NCI-H510A (cell line): ENCODE results near the gene SF3A2.

Experiments used
- DNase-seq: peaks from one replicate; lab custom pipeline; 2025; lab: John Stamatoyannopoulos, UW

SF3A2 gene

DNA sequence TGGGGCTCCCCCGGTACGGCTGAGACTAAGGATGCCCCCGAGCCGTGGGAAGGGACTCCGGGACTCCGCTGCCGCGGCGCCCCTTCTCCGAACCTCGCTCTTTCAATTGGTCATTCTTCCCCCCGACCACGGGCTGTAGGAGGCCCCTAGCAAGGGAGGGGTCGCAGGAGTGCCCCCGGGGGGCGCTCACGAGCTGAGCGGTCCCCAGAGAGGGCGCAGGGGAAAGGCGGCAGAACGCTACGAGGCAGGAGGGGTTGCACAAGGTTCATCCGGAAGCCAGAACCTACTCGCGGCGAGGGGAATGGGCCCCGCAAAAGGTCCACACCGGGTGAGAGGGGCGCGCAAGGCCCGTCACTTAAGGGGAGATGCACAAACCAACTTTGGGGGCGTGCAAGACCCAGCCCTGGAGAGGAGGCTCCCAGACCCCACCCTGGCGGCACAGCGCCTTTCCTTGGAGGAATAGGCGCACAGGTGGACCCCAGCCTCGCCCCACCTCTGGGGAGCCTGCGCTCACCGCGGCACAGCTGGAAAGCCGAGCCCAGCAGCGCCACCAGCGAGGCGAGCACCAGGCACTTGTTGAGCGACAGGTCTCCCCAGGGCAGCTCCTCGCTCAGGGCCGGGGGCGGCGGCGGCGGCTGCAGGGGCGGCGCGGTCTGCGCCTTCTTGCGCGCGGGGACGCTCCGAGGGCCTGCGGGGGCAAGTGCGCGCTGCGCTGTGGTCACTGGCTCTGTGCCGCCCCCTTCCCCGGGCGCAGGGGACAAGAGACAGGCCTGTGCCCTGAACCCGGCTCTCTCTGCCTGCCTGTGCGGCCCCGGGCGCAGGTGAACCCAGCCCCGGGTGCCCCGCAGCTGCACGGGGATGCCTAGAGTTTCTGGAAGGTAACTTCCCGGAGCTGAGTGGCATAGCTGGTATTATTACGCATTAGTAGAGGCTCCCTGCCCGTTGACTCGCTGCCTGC is 16.8 kb downstream of the SF3A2 start:
- no peak for DNase-seq

DNA sequence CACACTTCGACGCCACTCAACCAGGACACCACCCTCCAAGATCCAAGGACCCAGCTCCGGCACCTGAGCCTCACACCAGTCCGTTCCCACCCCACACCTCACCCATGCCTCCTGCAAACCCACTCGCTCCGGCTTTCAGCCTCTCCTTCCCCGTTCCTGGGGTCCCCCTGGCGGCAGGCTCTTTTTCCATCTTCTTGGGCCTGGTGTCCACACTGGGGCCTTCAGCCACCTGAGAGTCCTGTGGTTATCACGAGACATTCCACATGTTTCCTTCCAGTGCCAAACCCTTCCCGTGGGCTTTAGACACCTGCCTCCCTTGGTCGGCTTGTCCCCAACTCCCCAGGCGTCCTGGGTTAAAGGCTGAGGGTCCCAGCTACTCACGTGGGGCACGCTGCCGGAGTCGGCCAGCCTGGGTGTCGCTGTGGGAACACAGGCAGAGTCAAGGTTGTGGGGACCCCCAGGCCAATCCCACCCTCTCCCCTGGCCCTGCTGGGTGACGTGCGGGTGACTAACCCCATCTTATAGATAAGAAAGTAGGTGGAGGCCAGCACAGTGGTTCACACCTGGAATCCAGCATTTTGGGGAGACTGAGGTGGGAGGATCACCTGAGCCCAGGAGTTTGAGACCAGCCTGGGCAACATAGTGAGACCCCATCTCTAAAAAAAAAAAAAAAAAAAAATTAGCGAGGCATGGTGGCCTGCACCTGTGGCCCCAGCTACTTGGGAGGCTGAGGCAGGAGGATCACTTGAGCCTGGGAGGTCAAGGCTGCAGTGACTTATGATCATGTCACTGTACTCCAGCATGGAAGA is 17.6 kb downstream of the SF3A2 start:
- DNase-seq: no peak

DNA sequence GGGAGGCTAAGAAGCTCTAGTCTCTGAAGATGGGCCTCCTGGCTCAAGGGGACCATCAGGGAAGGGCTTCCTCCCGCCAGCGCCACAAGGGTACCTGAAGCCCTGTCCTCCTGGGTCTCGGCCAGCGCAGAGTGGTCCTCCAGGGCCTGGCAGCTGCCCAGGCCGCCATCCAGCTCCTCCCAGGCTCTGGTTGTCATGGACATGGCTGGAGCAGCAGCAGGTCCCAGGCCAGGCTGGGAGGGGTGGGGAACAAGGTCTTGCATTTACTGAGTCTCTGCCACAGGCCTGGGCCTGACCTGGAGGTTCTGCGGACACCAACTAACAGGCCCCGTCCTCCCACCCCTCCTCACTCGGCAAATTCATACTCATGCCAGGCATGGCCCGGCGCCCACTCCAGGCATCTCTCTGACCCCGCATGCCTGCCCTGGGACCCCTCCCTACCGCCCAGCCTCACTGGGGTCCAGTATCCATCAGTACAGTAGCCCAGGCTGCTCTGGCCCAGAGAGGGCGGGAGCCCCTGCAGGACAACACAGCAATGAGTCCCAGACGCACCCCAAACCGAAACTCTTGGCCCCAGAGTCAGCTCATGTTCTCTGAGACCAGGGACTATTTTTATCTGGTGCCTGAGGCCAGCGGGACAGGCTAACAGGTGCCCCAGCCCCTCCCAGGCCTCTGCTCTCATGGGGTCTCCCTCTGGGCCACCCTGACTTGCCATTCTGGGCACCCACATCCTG is 18.7 kb downstream of the SF3A2 start:
- no peak for DNase-seq

DNA sequence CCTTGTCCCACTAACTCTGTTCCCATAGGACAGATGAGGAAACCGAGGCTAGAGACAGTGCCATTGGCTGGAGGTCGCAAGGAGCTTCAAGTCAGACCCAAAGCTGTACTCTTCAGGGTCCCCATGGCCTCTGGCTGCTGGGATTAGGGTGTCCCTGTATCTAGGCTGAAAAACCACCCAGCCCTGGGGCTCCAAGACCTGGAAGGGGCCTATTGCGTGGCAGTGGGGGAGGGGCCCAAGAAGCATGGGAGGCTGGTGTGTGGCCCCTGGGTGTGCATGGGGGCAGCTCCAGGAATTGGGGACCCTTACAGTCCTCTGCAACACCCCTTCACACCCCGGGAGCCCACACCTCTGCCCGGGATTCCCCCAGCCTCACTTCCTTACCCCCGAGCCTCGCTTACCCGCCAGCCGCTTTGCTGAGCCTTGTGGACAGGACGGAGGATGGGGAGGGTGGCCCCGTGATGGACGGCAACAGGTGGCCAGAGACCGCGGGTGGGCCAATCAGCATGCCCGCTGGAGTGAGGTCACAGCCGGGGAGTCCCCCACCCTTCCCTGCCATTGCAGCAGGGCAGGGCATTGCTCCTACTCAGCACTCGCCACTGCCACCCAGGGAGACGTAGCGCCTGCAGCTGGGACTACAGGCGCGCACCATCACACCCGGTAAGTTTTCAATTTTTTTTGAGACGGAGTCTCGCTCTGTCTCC is 19.5 kb downstream of the SF3A2 start, which contains the start of gene JSRP1:
JSRP1 (minus strand) TSS at position 436 of the 704 bp plus-strand sequence. CDS start 1,103 bp downstream, outside the sequence.
- DNase-seq: no peak

DNA sequence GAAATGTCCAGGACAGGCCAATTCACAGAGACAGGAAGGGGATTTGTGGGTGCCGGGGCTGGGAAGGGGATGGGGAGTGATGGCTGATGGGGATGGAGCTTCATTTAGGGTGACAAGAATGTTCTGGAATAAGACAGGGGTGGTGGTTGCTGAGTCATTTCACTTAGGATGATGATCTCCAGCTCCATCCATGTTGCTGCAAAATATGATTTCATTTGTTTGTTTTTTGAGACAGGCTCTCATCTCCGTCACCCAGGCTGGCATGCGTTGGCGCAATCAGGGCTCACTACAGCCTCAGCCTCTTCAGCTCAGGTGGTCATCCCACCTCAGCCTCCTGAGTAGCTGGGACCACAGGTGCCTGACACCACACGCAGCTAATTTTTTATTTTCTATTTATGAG is 22.7 kb downstream of the SF3A2 start:
- no peak for DNase-seq

DNA sequence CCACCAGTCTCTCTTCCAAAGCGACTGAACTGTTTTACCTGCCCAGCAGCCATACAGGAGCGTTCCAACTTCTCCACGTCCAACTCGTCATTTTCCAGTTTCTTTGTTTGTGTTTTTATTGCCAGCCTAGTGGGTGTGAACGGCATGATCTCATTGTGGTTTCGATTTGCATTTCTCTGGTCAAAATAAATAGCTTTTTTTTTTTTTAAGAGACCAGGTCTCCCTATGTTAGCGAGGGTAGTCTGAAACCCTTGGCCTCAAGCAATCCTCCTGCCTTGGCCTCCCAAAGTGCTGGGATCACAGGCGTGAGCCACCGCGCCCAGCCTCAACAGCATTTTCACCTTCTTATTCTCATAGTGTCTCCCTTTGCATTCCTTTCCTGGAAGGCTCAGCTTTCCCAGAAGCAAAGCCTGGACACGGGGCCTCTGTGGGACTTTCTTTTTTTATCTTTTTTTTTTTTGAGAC is 23.7 kb downstream of the SF3A2 start:
- no peak for DNase-seq

DNA sequence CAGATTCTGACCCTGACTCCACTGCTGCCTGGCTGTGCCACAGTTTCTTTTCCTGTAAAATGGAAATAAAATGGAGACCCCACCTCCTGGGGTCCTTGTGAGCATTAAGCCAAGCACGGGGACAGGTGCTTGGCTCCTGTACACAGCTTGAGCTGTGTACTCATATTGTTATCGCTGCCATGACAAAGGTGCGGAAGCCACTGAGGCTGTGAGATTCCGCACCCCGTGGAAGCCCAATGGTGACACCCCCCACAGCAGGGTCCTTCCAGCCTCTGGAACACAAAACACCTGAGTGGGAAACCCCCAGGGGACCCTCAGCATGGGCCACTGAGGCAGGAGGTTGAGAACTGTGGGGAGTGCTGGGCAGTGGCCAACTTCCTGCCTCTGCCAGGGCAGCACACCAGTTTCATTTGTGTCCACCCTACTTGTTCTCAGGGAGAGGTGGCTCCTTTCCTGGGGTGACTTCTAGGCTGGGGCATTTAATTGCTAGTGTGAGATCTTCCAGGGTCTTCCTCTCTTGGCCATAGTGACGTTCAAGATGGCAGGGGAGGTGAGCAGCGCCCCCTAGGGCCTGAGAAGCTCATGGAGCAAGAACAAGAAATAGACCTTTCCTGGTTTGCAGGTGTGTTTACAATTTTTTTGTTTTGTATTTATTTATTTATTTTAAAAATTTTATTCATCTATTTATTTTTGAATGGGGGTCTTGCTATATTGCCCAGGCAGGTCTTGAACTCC is 25.0 kb downstream of the SF3A2 start:
- no peak for DNase-seq

DNA sequence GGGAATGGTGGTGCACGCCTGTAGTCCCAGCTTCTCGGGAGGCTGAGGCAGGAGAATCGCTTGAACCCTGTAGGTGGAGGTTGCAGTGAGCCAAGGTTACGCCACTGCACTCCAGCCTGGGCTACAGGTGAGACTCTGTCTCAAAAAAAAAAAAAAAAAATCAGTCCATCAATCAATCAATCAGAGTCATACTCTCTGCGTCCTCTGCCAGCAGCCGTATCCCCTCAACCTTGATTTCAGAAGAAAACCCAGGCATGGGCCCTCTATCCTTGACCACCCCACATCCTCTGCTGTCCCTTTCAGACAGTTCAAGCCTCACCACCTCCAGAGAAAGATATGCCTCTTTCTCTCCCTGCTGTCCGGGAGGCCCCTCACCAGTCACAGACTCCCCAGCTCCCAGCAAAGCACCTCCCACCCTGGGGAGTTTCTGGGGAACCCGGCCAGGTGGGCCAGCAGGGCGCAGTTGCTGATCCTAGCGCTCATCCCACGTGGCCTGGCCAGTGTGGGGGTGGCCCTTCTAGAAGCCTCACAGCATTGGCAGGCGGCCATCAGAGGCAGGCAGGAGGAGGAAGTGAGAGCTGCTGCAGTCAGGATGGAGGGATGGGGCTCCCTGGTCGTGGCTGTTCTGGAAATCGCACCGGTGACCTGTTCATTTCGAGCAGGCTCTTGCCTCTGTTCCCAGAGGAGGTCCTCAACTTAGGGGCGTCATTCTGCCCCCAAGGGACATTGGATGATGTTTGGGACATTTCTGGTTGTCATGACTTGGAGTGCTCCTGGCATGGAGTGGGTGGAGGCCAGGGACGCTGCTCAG is 29.8 kb downstream of the SF3A2 start:
- no peak for DNase-seq

DNA sequence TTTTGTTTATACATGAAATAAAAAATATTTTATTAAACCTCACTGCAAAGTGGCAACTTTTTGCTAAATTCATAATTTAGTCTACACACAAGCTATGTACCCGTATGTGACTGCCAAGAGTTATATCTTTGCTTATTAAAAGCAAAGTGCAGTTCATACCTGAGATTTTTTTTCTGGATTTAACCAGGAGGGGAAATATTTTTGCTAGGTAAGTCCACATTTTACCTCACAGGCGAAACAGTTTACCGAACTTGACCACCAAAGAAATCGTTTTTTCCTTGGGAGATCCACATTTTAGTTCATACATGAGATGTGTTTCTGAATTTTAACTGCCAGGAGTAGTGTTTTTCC is 31.8 kb downstream of the SF3A2 start:
- DNase-seq: no peak

DNA sequence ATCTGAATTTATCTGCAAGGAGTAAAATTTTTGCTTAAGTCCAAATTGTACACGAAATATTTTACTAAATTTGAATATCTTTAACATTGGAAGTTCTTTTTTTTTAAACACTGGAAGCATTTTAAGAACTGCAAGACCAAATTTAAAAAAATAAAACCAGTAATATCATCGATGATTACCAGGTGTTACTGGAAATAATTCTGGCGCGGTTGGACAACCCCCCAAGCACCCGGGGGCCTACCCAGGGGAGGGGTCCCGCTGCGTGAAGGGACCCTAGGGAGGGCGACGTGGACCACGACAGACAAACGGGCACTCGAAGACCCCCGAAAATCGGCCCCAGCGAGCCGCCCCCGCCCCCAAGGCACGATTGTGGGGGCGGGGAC is 32.2 kb downstream of the SF3A2 start:
- no peak for DNase-seq

DNA sequence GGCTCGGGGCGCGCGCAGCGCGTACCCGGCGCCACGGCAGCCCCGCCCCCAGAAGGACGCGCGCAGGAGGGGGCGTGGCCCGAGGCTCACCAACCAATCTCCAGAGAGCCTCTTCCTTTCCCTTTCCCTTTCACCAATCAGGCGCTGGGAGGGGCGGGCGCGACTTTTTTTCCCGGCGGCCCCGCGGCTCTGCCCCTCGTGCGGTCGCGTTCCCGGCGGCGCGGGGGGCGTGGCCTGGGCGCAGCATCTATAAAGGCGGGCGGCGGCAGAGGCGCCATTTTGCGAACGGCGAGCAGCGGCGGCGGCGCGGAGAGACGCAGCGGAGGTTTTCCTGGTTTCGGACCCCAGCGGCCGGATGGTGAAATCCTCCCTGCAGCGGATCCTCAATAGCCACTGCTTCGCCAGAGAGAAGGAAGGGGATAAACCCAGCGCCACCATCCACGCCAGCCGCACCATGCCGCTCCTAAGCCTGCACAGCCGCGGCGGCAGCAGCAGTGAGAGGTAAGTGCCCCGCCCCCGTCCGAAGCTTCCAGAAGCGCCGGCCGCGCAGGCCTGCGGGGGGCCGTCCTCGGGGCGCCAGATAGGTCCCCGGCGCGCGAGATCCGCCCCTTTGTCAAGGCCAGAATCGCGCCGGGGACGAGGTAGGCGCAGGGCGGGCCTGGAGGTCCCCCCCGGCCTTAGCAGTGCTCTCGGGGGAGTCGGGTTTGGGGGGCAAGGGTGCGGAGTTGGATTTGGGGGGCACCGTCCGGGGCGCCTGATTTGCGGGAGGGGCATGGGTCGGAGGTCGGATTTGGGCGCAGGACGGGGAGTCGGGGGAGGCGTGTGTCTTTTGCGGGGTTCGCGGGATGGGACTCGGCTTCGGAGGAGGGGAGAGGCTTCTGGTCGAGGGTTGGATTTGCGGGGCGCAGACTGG is 32.9 kb downstream of the SF3A2 start:
- peak; percentile 70 for DNase-seq

DNA sequence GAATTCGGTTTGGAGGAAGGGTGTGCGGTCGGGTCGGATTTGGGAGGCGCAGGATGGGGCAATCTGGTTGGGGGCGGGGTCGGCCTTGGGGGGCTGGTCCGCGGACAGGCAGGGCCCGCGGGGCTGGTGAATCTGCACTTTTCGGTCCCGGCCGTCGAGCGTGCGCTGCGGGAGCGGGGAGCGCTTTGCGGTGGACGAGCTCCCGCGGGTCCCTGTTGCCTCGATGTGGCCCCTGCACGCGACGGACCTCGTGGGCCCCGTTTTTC is 33.5 kb downstream of the SF3A2 start:
- DNase-seq: no peak

DNA sequence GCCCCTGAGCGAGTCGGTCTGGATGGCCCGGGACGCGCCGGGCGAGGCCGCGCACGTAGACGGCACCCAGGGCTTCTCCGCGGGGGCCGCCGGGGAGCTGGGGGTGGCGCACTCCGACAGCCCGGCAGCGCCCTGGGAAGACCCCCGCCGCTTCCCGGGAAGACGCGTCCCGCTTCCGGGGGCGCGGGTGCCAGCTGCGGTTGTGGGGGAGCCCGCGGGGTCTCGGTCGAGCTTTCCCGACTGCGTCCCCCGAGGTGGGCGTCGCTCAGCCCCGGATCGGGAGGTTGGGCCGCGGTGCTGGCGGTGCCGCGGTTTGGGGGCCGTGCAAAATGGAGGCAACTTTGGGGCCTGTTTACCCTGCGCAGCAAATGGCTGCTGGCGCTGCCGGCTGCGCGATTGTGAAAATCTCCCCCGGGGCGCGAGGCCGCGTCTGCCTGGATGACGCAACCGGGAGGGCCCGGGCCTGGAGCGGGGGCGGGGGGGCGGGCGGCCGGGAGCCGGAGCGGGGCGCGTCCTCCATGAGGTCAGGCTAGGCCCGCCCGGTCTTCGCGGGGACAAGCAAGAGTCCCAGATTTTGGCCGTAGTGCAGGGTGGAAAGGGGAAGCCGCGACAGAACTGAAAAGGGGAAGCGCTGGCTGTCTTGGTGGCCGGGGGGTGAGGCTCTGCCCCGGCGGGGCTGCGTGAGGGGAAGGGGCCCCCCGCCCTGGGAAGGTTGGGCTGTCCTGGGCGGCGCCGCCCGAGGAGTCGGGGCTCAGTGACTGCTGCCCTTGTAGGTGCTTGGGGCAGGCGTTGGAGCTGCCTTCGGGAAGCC is 34.0 kb downstream of the SF3A2 start:
- no peak for DNase-seq

DNA sequence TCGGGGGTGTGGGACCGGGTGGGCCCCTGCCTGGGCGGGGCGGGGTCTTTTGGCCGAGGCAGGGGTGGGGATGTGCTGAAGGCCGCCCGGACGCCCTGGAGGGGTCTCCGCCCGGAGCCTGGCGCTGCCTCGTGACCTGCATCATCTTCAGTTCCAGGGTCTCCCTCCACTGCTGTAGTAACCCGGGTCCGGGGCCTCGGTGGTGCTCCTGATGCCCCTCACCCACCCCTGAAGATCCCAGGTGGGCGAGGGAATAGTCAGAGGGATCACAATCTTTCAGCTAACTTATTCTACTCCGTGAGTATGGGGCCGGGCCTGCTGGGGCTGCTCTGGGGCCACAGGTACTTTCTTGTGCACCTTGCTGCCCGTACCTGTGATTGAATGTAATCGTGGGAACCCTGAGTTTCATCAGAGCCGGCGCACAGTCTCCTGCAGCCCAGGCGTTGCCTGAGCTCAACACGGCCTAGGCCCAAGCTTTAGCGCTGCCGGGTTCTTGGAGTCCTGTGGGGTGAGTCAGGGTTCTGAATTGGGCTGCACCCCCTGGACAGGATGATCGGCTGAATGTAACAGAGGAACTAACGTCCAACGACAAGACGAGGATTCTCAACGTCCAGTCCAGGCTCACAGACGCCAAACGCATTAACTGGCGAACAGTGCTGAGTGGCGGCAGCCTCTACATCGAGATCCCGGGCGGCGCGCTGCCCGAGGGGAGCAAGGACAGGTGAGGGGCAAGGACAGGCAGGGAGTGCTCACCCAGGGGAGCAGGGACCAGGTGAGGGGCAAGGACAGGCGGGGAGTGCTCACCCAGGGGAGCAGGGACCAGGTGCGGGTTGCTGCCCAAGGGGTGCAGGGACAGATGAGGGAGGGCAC is 34.8 kb downstream of the SF3A2 start:
- DNase-seq: no peak

DNA sequence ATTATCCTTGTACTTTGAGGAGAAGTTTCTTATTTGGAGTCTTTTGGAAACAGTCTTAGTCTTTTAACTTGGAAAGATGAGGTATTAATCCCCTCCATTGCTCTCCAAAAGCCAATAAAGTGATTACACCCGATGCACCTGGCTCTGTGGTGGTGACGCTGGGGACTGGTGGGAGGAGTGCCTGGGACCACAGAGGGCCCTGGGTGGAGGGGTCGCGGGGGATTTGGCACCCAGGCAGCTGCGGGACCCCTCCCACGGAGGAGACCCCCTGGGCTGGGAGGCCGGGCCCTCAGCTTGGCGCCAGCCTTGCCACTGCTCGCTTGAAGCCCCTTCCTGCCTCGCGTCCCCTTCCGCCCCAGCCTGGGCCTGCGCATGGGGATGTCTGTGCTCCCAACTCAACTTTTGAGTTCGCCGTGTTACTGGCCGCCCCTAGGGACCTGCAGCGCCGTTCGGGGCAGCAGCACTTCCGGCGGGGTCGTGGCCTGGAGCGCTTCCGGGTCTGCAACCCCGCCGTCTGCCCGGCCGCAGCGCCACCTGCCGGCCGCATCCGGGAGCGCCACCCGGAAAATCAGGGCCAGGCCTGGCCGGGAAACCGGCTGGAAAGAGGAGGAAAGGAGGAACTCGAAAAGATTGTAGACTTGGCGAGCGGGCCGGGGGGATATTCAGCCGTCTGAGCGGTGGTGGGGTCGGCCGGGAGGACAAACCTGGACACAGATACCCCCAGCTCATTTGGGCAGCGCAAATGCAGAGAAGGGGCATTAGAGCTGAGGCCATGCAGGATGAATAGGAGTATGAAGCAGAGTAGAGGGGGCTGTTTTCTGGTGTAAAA is 36.9 kb downstream of the SF3A2 start:
- peak; percentile 37 for DNase-seq

DNA sequence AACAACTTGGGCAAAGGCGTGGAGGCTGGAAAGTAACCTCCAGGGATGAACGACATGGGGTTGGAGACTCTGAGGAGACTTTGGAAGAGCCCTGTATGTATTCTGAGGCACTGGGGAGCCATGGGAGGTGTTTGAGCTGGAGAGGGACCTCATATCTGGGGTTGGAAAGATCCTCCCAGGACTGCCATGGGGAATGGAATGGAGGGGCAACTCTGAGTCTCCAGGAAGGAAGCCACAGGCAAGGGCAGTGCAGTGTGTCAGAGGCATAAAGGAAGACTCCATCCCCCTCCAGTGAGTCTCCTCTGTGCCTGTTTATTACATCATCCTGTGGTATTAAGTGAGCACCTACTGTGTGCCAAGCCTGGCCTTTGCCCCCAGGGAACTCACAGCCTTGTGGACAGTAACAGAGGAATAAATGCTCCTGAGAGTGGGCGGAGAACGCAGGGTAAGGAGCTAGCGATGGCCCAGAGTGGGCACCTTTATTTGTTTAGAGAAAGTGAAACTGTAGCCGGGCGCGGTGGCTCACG is 37.6 kb downstream of the SF3A2 start:
- DNase-seq: no peak
